H1 (cell line): ENCODE data around the gene BRCA2. TPM values are rescaled to one million over a fixed set of nuclear protein-coding genes. Genes with fewer than 3 reads are reported as not detected.

Experiments
- CTCF ChIA-PET: fragments of 300-600 bp; sonication (Branson Sonifier 250); formaldehyde crosslinking; loops from one replicate; lab custom pipeline; 2021; ENCODE audit not compliant: partially characterized antibody; lab: Charles Lee
- POLR2A ChIA-PET: fragments of 300-600 bp; sonication (Branson Sonifier 250); formaldehyde crosslinking; loops from one replicate; lab custom pipeline; 2021; ENCODE audit warnings: inconsistent platforms; ENCODE audit not compliant: partially characterized antibody; lab: Charles Lee
- DNase-seq, 2 experiments: peaks; one replicate each; pipeline versions ENCODE4 v3.0.0 to v3.0.0-alpha.2; 2010 to 2022; ENCODE audit warnings: low spot score in 2 of 2, low read depth in 1 of 2, mixed read lengths in 1 of 2
- FAIRE-seq: peaks from 2 replicates; lab custom pipeline; 2011; peaks lifted over from hg19 to GRCh38; lab: Jason Lieb, UNC
- H2AFZ ChIP-seq: 2 replicates; pipeline ENCODE4 v1.8.1; 2012; ENCODE audit warnings: low read length, inconsistent platforms
- H2AK5ac ChIP-seq: 2 replicates; pipeline ENCODE4 v1.6.1; 2013; ENCODE audit warnings: low read depth, low read length
- H2BK120ac ChIP-seq: replicated peaks from 2 replicates; pipeline ENCODE3; 2013; ENCODE audit warnings: low read depth, low read length, inconsistent platforms
- H2BK12ac ChIP-seq: 2 replicates; pipeline ENCODE4 v1.6.1; 2013; ENCODE audit warnings: low read depth, low read length
- H2BK15ac ChIP-seq: 2 replicates; pipeline ENCODE4 v1.6.1; 2013; ENCODE audit warnings: low read length
- H2BK20ac ChIP-seq: 2 replicates; pipeline ENCODE4 v1.6.1; 2013; ENCODE audit warnings: low read length
- H2BK5ac ChIP-seq: 2 replicates; pipeline ENCODE4 v1.6.1; 2013; ENCODE audit warnings: low read depth, low read length
- H3K14ac ChIP-seq: 2 replicates; pipeline ENCODE4 v1.6.1; 2013; ENCODE audit warnings: inconsistent platforms; ENCODE audit not compliant: insufficient read length
- H3K18ac ChIP-seq: 2 replicates; pipeline ENCODE4 v1.6.1; 2013; ENCODE audit warnings: low read length; ENCODE audit errors: extremely low read depth
- H3K23ac ChIP-seq: 2 replicates; pipeline ENCODE4 v1.6.1; 2013; ENCODE audit warnings: inconsistent platforms; ENCODE audit not compliant: insufficient read length
- H3K23me2 ChIP-seq: 2 replicates; pipeline ENCODE4 v1.6.1; 2013; ENCODE audit warnings: low read depth, low read length
- H3K27ac ChIP-seq: 2 replicates; pipeline ENCODE4 v1.6.1; 2011; ENCODE audit warnings: low read depth, low read length, inconsistent platforms
- H3K27me3 ChIP-seq, 4 experiments: replicated peaks in 1 of 4; 1 replicate in 1 of 4; 2 replicates in 3 of 4; pipeline versions ENCODE4 v1.6.1 to v1.8.1; 2011 to 2013; ENCODE audit warnings: low read length in 3 of 4, mild to moderate bottlenecking in 3 of 4, inconsistent platforms in 2 of 4, mixed read lengths in 2 of 4, moderate library complexity in 1 of 4; ENCODE audit not compliant: control insufficient read depth in 3 of 4, insufficient read depth in 3 of 4; ENCODE audit errors: extremely low read depth in 1 of 4
- H3K36me3 ChIP-seq, 4 experiments: 2 replicates each; pipeline versions ENCODE4 v1.6.1 to v1.8.1; 2011 to 2013; ENCODE audit warnings: mild to moderate bottlenecking in 4 of 4, low read length in 3 of 4, moderate library complexity in 2 of 4, control low read depth in 1 of 4, inconsistent platforms in 1 of 4; ENCODE audit not compliant: insufficient read depth in 4 of 4, control insufficient read depth in 2 of 4
- H3K4ac ChIP-seq: replicated peaks from 2 replicates; pipeline ENCODE3; 2013; ENCODE audit warnings: low read length, low read depth, mixed read lengths, inconsistent platforms; ENCODE audit not compliant: insufficient read length
- H3K4me1 ChIP-seq, 4 experiments: replicated peaks in 1 of 4; 1 replicate in 1 of 4; 2 replicates in 3 of 4; pipeline versions ENCODE4 v1.6.1 to v1.8.1; 2011 to 2013; ENCODE audit warnings: low read length in 3 of 4, inconsistent platforms in 2 of 4, mixed read lengths in 1 of 4; ENCODE audit not compliant: insufficient read depth in 4 of 4, control insufficient read depth in 3 of 4
- H3K4me2 ChIP-seq, 2 experiments: 2 replicates each; pipeline versions ENCODE4 v1.6.1 to v1.8.1; 2011 to 2013; ENCODE audit warnings: low read depth in 2 of 2, low read length in 2 of 2, control low read depth in 1 of 2, inconsistent platforms in 1 of 2, mild to moderate bottlenecking in 1 of 2; ENCODE audit not compliant: insufficient read depth in 1 of 2
- H3K4me3 ChIP-seq, 4 experiments: fragments of 200-600, 300-600 bp in 1 of 4; sonication (generic), shearing (Covaris generic), sonication (Bioruptor Twin) in 1 of 4; 2 replicates each; pipeline versions ENCODE4 v1.5.1 to v1.8.1; 2011 to 2016; ENCODE audit warnings: low read length in 4 of 4, low read depth in 3 of 4, control low read depth in 2 of 4, inconsistent platforms in 2 of 4, mild to moderate bottlenecking in 2 of 4, mixed read lengths in 1 of 4, moderate library complexity in 1 of 4; ENCODE audit not compliant: insufficient read depth in 2 of 4; ENCODE audit errors: extremely low read depth in 1 of 4
- H3K56ac ChIP-seq: replicated peaks from 2 replicates; pipeline ENCODE3; 2013; ENCODE audit warnings: low read depth, mild to moderate bottlenecking, mixed read lengths, low read length, inconsistent platforms; ENCODE audit not compliant: insufficient read length
- H3K79me1 ChIP-seq: 2 replicates; pipeline ENCODE4 v1.6.1; 2013; ENCODE audit warnings: low read depth, low read length, control low read depth
- H3K79me2 ChIP-seq, 2 experiments: 2 replicates each; pipeline versions ENCODE4 v1.6.1 to v1.8.1; 2012 to 2013; ENCODE audit warnings: low read length in 2 of 2, mild to moderate bottlenecking in 2 of 2, inconsistent platforms in 1 of 2; ENCODE audit not compliant: insufficient read depth in 2 of 2, control insufficient read depth in 1 of 2
- H3K9ac ChIP-seq, 4 experiments: replicated peaks in 1 of 4; 1 replicate in 1 of 4; 2 replicates in 3 of 4; pipeline versions ENCODE4 v1.6.1 to v1.8.1; 2011 to 2013; ENCODE audit warnings: low read depth in 3 of 4, low read length in 3 of 4, control low read depth in 2 of 4, mild to moderate bottlenecking in 2 of 4, moderate library complexity in 2 of 4, inconsistent platforms in 1 of 4; ENCODE audit errors: extremely low read depth in 1 of 4
- H3K9me3 ChIP-seq, 2 experiments: 2 replicates each; pipeline versions ENCODE4 v1.6.1 to v1.8.1; 2012 to 2013; ENCODE audit warnings: mild to moderate bottlenecking in 2 of 2, moderate library complexity in 2 of 2, control low read depth in 1 of 2, inconsistent platforms in 1 of 2, low read depth in 1 of 2, low read length in 1 of 2, mixed read lengths in 1 of 2; ENCODE audit not compliant: insufficient read depth in 2 of 2
- H4K20me1 ChIP-seq, 2 experiments: replicated peaks in 1 of 2; 2 replicates each; pipeline versions ENCODE3 to v1.8.1; 2011 to 2013; ENCODE audit warnings: inconsistent platforms in 2 of 2, low read length in 2 of 2, mild to moderate bottlenecking in 1 of 2; ENCODE audit not compliant: insufficient read depth in 2 of 2, control insufficient read depth in 1 of 2
- H4K5ac ChIP-seq: 2 replicates; pipeline ENCODE4 v1.6.1; 2013; ENCODE audit warnings: low read length, low read depth, mixed read lengths, inconsistent platforms; ENCODE audit not compliant: insufficient read length
- H4K8ac ChIP-seq: 2 replicates; pipeline ENCODE4 v1.8.0; 2013; ENCODE audit warnings: mild to moderate bottlenecking, moderate library complexity, low read length, inconsistent platforms; ENCODE audit not compliant: insufficient read depth; ENCODE audit errors: extremely low read depth
- H4K91ac ChIP-seq: replicated peaks from 2 replicates; pipeline ENCODE3; 2013; ENCODE audit warnings: low read length, mixed read lengths, inconsistent platforms; ENCODE audit not compliant: insufficient read length
- CHD1 ChIP-seq: IDR thresholded peaks from 2 replicates; pipeline ENCODE4 v1.6.1; 2012; ENCODE audit warnings: low read depth, low read length, improper control_type of control experiment
- CTBP2 ChIP-seq: IDR thresholded peaks from 2 replicates; pipeline ENCODE4 v1.7.0; 2011; ENCODE audit warnings: borderline replicate concordance, mild to moderate bottlenecking, moderate library complexity, mixed read lengths, low read length; ENCODE audit not compliant: insufficient read depth, insufficient read length
- FOSL1 ChIP-seq: IDR thresholded peaks from 2 replicates; pipeline ENCODE4 v1.6.1; 2011; ENCODE audit warnings: mild to moderate bottlenecking, low read depth, low read length, moderate library complexity; ENCODE audit not compliant: insufficient read depth
- GABPA ChIP-seq: IDR thresholded peaks from 2 replicates; pipeline ENCODE4 v1.6.1; 2011; ENCODE audit warnings: mild to moderate bottlenecking, low read length, moderate library complexity, borderline replicate concordance; ENCODE audit not compliant: insufficient read depth
- KDM5A ChIP-seq: fragments of 200-600 bp; IDR thresholded peaks from 2 replicates; pipeline ENCODE4 v1.7.1; 2012; ENCODE audit warnings: mild to moderate bottlenecking, low read length, inconsistent platforms, mixed read lengths
- MAFK ChIP-seq: IDR thresholded peaks from 2 replicates; pipeline ENCODE4 v1.6.1; 2012; ENCODE audit warnings: low read depth, mild to moderate bottlenecking, improper control_type of control experiment, low read length
- NANOG ChIP-seq: IDR thresholded peaks from 2 replicates; pipeline ENCODE4 v1.6.1; 2011; ENCODE audit warnings: low read length, low read depth, mild to moderate bottlenecking, inconsistent platforms; ENCODE audit not compliant: insufficient read depth, poor library complexity, severe bottlenecking
- NRF1 ChIP-seq: IDR thresholded peaks from 2 replicates; pipeline ENCODE4 v1.6.1; 2011; ENCODE audit warnings: mild to moderate bottlenecking, low read depth, low read length, improper control_type of control experiment
- RBBP5 ChIP-seq: IDR thresholded peaks from 2 replicates; pipeline ENCODE4 v1.7.1; 2012; ENCODE audit warnings: low read depth, mild to moderate bottlenecking, inconsistent platforms, low read length, moderate library complexity, borderline replicate concordance
- RXRA ChIP-seq: IDR thresholded peaks from 2 replicates; pipeline ENCODE4 v1.6.1; 2011; ENCODE audit warnings: low read depth, mild to moderate bottlenecking, low read length, moderate library complexity; ENCODE audit not compliant: insufficient read depth
- SIRT6 ChIP-seq: IDR thresholded peaks from one replicate; pipeline ENCODE4 v1.7.1; 2012; ENCODE audit warnings: low read length, inconsistent platforms
- TBP ChIP-seq: IDR thresholded peaks from 2 replicates; pipeline ENCODE4 v1.6.1; 2011; ENCODE audit warnings: low read depth, low read length, improper control_type of control experiment
- TCF12 ChIP-seq: IDR thresholded peaks from 2 replicates; pipeline ENCODE4 v1.6.1; 2011; ENCODE audit warnings: low read depth, mild to moderate bottlenecking, low read length
- YY1 ChIP-seq: IDR thresholded peaks from 2 replicates; pipeline ENCODE4 v1.6.1; 2011; ENCODE audit warnings: low read depth, mild to moderate bottlenecking, low read length
- ZNF274 ChIP-seq: IDR thresholded peaks from 2 replicates; pipeline ENCODE4 v1.7.0; 2012; ENCODE audit warnings: low read length, borderline replicate concordance; ENCODE audit errors: extremely low read depth
- WGBS, 2 experiments: shearing (Covaris generic) in 1 of 2; methylation state at CpG; one replicate each; pipeline versions ENCODE4 v1.1.6 to v1.1.7; 2013 to 2015; ENCODE audit warnings: low lambda C conversion rate in 2 of 2, mixed read lengths in 2 of 2, inconsistent platforms in 1 of 2, low coverage in 1 of 2, missing lambda C conversion rate in 1 of 2; ENCODE audit not compliant: insufficient replicate concordance in 2 of 2, insufficient coverage in 1 of 2, insufficient read length in 1 of 2; ENCODE audit errors: extremely low coverage in 1 of 2, missing lambda C conversion rate in 1 of 2; 5-methylcytosine and 5-hydroxymethylcytosine counted together
- polyA plus RNA-seq, 7 experiments: library from polyadenylated mRNA; depleted of rRNA in 3 of 7; stranded (reverse) in 5 of 7; unstranded in 2 of 7; fragments of >200 nt in 5 of 7; fragments of 200-250 nt in 2 of 7; gene quantifications; 1 replicate in 5 of 7; 2 replicates in 1 of 7; 4 replicates in 1 of 7; pipeline versions ENCODE4 v1.2.1 to v1.2.3, GENCODE V29; 2011 to 2013; ENCODE audit warnings: missing spikeins in 2 of 7, mixed read lengths in 2 of 7
- total RNA-seq: library from RNA; stranded (reverse); fragmentation: NEBNext Ultra II Directional; extraction: Animal tissue kit (Norgen Biotek cat#: 25700); gene quantifications from 2 replicates; pipeline ENCODE4 v1.2.1, GENCODE V29; 2021

Gene BRCA2
- total and polyA plus RNA-seq, 2 of the 8 experiments (the other 6 are each of a cell fraction or from before 2014, with no cell fraction given), result 4.2 to 24.9 TPM

GRCh38 chr13:32414580-32414979 is 99.3 kb downstream of the BRCA2 start:
- ChIA-PET CTCF (interaction anchor here (0.6 to 3.1 kb wide), 15 partner anchors 10 to 653 kb away, joined by 3 to 14 read pairs (median 3); partner anchors contain the start of gene PDS5B), POLR2A (interaction anchor here (0.9 kb wide), 1 partner anchor 99 kb away, joined by 4 read pairs; the partner anchor contains the start of gene BRCA2)
- Histone ChIP-seq H2BK120ac (no peak overlapping the region), H4K8ac (no peak overlapping the region), H4K20me1 (no peaks in the 10 kb centered on the region), H3K23ac (no peak overlapping the region), H3K23me2 (peaks cover 7% of the 10 kb centered on the region), H2AFZ (no peak overlapping the region), H2AK5ac (no peak overlapping the region), H4K5ac (no peak overlapping the region), H3K79me1 (no peaks in the 10 kb centered on the region), H3K14ac (no peak overlapping the region), H3K56ac (no peak overlapping the region), H3K4me3 (no peak overlapping the region), H3K36me3 (no peaks in the 10 kb centered on the region), H3K18ac (no peak overlapping the region), H3K4ac (no peak overlapping the region), H3K27me3 (no peaks in the 10 kb centered on the region; a peak in 1 of 7 replicates), H2BK15ac (no peak overlapping the region), H2BK20ac (no peak overlapping the region), H3K4me1 (no peaks in the 10 kb centered on the region; a peak in 1 of 7 replicates), H3K9me3 (peaks cover 5 to 7% of the 10 kb centered on the region in 2 experiments; a peak in 3 of 4 replicates), H3K27ac (no peak overlapping the region), H2BK5ac (no peak overlapping the region), H3K79me2 (no peaks in the 10 kb centered on the region), H3K4me2 (no peak overlapping the region), H3K9ac (no peak overlapping the region), H2BK12ac (no peak overlapping the region), H4K91ac (no peak overlapping the region)
- DNase-seq (no peak), FAIRE-seq (no peak)
- WGBS, 2 experiments, result 88% methylated on average over 2 of the region's 2 CpGs; no CpG with 5 or more reads in 1 of the 2 experiments
- TF ChIP-seq MAFK, result no peak
- TF ChIP-seq RBBP5, result no peak
- TF ChIP-seq RXRA, result no peak
- no peak for TF ChIP-seq CTBP2
- TF ChIP-seq YY1, result no peak
- no peak for TF ChIP-seq TBP
- TF ChIP-seq ZNF274, result no peak
- no peak for TF ChIP-seq SIRT6
- TF ChIP-seq KDM5A, result no peak
- TF ChIP-seq NRF1, result no peak
- no peak for TF ChIP-seq NANOG
- no peak for TF ChIP-seq CHD1
- TF ChIP-seq FOSL1, result no peak
- no peak for TF ChIP-seq GABPA
- TF ChIP-seq TCF12, result no peak
